HG03025 (cell line): ENCODE measurements around the gene URB1.
"Not testable (repeated sequence)": the region's sequence is repeated elsewhere in the genome, so short reads cannot be mapped to it uniquely, and the experiment has no call there.

Source experiments
- ATAC-seq: cut with Tn5 transposase; IDR thresholded peaks from one replicate; pipeline ENCODE4 v1.9.1; 2021; ENCODE audit warnings: mild to moderate bottlenecking, moderate library complexity; ENCODE audit not compliant: unreplicated experiment, low FRiP score

The URB1 gene, protein sequence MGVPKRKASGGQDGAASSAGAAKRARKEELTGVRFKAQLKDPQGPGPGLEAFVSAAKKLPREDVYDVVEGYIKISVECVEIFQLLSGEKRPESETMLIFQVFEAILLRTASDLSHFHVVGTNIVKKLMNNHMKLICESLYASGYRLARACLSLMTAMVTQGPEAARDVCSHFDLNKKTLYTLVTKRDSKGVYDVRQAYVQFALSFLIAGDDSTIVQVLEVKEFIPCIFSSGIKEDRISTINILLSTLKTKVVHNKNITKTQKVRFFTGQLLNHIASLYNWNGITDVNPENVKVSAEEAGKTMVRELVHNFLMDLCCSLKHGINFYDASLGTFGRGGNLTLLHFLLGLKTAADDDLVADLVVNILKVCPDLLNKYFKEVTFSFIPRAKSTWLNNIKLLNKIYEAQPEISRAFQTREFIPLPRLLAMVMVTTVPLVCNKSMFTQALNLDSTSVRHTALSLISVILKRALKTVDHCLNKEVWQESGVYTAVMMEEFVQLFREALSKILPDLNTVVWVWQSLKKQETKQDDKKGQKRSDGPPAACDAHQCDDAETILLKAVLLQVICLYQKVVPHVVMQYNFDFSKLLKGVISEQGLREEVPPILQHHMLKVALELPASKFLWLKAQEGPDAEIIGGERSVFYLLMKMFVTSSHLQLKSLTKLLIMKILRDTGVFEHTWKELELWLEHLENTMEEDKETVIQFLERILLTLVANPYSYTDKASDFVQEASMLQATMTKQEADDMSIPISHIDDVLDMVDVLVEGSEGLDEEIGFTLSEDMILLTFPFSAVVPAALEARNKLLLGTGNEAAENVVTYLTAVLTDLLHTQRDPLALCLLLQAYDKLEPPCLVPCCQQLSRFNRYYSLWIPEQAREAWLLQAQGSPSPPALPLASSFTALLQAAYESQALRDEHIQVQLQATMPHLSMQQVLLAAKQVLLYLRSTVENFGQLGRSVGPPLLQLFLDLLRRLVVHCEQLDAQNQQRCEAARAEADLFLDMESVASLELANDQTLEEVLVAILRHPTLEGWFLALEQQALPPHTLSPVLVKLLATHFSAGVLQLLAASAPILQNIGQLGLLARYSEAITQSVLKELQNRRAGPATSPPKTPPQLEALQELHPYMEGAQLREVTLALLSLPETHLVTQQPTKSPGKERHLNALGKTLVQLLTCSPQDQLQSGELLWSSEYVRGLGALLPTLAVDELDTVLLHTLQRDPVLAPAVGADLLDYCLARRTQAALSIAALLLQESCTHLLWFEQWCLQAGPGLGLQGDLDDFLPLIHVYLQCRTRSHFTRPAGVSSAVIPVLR (N-terminal part only)

DNA sequence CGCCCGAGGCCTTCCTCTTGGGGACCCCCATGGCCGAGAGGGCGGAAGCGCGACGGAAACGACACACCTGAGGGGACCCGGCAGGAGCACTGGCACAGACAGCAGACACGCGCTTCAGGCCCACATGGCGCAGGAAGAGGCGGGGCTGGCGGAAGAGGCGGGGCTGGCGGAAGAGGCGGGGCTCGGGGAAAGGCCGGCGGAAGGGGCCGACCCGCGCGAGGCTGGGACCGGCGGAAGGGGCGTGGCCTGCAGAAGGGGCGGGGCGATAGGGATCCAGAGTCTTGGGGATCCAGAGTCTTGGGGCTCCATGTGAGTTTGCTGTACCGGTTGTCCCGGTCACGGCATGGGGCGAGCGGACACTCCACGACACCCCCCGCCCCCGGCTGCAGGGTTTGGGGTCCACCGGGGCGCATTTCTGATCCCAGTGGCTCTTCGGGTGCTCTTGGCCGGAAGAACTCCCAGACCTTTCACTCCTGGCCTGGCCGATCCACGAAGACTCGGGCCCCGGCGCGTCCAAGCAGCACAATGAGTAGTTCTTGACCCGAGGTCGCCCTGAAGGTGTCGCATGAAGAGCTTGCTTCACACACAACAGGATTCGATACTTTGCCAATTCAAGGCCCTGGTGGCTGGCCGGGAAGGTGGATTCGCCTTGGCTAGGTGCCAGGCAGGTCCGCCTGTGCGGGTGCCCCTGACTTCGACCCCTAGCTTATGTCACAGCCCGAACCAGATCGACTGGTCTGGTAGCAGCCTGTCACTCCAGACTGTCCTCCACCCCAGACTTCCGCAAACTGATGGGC is at the start of gene URB1:
URB1 (minus strand) TSS at position 133 of the 797 bp plus-strand sequence; CDS start at position 31, 102 bp downstream.
- peak; percentile 85 for ATAC-seq

DNA sequence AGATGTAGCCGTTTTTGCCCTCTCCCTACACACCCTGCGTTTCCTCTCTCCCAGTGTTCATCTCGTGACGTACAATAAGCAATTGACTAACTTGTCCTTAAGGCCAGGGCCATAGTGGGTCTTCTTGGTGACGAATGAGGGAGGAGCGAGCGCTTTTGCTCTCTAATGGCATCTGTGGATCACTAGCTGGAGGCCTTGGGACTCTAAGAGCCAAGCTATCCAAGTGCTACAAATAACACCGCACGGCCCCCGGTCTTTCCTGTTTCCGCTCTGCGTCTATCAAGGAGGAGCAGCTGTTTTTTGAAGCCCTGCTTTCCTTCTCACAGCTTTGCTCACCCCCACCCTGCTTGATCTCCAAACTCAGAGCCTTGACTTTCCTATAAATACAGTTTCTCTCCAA is 44.9 kb upstream of the URB1 start:
- ATAC-seq = no peak

DNA sequence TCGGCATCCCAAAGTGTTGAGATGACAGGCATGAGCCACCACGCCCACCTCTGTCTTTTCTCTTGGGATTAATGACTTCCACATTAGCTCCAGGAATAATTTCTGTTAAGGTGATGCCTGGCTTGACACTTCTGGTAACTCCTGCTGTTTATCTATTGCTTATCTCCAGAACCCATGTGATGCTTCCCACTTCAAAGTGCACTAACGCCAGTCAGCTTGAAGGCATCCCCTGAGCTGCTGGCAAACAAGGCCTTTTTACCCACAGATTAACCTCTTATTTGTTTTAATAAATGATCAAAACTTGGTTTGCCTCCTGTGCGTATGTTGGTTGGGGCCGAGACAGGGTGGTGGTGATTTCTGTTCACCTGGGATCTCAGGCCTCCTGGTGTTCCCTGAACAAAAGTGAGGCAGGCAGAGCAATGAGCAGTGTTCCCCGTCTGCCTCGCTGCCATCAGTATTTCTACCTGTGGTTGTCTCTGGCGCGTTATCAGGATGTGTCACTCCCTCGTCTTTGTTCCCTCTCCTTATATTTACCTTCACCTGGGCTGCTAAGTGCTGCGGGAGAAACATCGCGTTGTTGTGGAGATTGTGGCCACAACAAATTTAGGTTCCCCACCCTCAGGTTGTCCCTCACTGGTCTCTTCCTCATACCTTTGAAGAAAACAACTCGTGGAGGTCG is 40.3 kb upstream of the URB1 start:
- ATAC-seq = not testable (repeated sequence)

DNA sequence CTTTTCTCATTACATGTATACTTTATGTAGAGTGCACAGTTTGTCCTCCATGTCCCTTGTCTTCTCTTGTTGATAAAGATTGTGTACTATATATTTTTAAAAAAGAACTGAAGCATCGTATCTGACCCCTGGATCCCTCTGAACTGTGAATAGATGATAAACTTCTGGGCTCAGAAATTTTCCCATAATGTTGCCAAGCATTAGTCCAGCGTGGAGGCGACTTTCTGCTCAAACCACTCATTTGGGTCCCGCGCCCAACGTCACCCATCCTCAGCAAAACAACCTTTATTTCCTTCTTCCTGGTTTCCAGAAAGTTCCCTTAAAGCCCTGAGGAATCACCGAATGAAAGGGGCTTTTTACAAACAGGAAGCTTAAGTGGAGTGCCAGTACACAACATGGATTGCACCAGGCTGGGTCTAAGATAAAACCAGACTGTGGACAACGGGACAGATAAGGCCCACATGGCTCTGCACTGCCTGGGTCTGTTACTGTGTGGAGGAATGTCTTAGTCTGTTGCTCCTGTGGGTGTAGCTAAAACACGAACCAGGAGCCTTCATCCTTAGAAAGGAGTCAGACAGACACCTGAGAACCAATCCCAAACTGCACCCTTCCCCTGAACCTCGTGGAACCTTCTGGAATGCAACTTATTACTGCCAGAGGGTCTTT is 35.3 kb upstream of the URB1 start:
- ATAC-seq = no peak

DNA sequence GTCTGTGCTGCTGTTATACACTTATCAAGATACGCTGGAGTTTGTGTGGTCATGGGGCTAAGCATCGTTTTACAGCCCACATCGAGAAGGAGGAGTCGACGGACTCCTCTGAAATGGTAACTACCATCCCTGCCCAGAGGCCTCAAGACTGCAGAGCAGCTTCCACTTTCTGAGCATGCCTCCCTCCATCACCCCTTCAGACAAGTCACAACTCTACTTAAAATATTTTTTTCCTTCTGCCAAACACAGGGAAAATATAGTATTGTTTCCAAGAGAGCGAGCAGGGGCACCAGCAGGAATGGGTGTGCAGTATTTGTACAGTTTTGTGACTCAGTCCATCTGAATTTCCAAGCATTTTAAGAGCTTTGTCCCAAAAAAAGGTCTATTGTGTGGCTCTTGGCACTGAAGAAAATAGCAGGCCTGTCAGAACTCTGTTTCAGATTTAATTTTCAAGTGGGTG is 33.8 kb upstream of the URB1 start:
- ATAC-seq = no peak

DNA sequence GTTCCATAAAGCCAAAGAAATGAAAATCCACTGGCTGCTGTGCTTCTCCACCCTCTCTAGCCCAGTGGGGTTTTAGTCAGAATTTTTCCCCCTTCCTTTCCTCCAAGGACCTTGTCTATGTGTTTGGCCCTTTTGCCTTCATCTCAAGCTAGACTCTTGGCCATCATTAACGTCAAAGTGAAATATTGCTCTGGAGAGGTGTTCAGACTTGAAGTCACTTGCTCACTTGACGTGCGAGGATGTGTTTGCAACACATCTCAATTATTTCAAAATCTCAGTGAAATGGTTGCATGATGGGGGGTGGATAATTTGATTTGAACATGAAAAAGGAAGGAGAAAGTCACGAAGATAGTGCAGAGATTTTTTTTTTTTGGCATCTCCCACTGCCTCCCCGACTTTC is 33.3 kb upstream of the URB1 start:
- no peak for ATAC-seq

DNA sequence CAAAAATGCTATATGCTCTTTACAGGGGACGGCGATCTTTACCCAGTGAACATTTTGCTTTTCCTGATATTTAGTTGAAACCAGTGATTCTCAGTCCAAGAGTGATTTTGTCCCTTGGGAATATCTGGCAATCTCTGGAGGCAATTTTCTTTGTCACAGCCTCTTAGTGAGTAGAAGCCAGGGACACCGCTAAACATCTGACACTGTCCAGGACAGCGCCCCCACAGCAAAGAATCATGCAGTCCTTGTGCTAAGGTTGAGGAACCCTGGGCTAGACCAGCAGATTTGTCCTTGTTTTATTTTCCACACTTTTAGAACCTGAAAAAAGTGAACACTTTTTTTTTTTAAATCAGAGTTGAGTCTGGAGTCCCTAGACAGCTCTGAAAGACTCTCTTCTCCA is 32.8 kb upstream of the URB1 start:
- no peak for ATAC-seq

DNA sequence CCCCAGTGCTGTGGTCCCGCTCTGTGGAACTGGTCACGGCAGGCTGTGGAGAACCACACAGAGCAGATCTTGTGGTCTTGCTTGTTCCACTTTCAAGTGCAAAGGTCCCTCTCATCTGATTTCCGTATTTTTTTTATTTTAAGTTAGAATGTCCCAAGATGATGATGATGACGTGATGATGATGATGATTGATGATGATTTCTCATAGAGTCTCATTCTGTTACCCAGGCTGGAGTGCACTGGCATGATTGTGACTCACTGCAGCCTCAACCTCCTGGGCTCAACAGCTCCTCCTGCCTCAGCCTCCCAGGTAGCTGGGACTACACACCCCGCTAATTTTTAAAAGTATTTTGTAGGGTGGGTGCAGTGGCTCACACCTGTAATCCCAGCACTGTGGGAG is 31.9 kb upstream of the URB1 start:
- no peak for ATAC-seq

DNA sequence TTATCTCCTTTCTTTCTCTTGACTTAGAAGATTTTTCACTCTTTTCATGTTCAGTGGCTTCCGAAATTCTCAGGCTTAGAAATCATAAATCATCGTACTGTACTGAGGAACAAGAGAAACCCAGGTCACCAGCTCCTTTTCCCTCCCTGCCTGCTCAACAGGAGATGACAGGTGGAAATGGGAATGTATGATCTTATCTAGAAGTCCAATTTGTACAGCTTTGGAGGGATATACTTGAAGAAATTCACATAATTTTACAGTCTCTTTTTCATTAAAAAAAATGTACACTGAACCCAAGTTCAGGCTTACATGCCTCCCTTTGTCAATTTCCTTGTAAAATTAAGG is 31.4 kb upstream of the URB1 start:
- ATAC-seq = no peak

DNA sequence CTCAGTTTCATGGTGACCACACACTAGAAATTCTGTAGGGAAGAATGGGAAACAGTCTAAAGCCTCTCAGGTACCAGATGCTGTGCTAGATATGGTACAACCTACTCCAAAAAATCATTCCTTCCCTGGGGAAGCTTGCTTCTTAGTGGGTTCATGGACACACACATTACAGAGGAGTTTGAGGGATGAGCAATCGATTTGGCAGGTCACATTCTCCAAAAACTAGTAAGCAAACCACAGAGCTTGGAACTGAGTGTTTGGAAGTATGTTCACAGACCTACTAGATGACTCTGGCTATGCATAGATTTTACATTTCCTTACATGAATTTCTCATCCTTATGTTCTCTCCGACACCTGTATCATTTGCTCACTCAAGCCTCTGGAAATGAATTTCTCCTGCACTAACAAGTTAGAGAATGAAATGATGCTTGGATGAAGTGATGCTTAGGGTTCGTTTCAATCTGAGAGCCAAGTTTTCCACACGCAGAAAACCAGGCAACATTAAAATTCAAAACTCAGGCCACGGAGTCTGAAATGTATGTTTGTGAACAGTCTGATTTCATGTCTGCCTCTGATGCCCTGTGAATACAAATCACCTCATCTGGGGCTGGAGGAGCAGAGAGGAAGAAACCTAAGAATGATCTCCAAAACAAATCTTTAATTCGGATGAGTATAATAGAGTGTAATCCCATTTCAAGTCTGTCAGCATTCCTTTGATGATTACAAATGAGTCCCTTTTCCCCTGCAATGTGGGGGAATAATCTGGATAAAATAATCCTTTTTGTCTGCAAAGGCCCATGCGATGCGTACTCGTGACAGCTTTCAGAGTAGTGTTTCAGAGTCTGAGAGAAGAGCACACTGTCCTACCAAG is 30.7 kb upstream of the URB1 start:
- no peak for ATAC-seq

DNA sequence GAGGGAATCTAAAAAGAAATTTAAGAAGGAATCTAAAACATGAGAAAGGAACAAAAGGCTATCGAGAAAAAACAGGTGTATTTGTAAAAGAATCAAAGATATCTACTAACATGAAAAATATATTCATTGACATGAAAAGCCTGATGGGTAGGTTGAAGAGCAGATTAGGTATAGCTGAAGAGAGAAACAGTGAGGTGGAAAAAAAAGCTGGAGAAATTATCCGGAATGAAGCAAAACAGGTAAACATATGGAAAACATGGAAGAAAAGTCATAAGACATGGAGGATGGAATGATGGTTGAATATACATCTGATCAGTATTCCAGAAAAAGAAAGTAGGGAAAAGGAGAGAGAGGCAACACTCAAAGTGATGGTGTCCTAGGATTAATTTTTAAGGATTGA is 29.3 kb upstream of the URB1 start:
- no peak for ATAC-seq

DNA sequence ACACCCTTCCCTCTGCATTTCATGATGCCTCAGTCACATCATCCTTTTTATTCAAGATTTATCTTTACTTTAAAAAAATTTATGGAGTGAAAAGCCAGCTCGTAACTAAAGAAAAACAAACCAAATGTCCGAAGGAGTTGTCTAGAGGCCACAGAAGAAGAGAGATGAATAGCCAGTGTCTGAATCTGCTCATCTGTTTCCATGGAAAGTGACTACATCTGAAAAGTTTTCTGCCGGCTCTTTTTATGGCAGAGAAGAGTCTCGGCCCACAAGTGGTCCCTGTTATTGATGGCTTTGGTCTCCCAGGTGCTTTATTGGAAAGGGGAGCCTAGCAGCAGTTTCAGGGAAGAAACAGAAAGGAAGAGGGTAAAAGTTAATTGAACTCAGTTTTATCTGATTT is 25.3 kb upstream of the URB1 start:
- no peak for ATAC-seq

DNA sequence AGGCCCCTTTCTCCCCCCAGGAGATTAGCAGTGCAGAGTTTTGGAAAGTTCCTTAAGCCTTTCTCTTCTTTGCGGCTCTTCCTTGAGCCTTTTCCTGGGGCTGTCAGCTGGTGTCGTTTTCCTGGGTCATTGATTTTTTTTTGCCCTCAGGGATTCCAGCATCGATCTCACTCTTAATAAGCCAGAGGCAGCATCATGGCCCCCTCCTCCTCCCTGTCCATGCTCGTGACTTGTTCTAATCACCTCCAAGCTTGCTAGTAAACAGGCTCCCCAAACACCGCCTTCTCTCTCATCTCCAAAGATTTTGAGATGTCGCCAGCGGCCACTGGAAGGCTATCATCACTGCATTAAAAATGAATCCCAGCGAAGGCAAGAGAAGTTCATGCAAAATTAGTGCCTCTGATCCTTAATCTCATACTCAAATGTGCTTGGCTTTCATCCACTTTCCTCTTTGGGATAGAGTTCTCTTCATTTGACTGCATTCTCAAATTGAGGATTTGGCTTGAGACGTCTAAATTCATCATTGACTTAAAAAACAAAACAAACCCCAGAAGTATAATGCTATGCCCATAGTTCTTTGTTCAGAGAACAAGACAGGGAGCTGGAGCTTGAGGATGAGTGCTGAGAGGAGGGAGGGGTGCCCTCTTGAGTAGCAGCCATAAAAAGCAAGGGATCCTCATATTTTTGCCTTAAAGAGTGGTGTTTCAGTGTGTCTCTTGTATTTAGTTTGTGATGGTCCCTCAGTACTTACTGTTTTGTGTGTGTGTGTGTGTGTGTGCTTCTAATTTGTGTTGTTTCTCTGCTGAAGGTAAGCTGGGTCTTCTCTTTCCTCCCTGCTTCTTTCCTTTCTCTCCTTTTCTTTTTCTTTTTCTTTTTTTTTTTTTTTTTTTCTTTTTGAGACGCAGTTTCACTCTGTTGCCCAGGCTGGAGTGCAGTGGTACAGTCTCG is 22.9 kb upstream of the URB1 start:
- ATAC-seq = no peak

DNA sequence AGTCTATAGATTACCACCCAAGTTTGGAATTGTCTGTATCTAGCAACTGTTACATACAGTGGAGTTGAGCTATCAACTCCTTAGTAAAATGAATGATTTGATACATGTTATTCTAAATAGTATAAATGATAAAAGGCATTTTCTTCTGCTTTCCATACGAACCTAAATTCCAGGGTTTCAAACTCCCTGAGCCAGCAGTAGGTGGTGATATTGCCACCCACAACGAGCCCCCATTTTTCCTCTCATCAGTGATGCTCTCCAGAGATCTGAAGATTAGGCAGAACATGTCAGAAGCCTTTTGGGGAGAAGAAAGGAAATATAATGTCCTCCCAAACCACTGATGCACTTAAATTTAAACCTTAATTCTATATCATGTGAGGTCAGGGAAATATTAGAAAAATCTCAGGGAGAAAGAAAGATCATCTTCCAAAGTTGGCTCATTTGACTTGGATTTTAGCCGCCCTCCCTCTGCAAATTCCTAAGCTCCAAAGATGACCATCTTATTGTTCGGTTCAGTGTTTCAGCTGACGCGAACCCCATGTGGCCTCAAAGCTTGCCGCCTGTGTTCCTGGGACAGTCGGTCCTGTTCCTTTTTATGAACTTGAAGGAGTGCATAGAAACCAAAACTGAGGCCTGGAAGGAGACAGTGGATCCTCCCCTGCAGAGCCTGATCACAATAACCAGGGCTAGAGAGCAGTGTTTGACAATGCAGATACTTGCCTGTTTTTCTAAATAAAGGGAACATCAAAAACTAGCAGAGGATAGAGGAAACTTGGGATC is 22.0 kb upstream of the URB1 start:
- ATAC-seq = no peak

DNA sequence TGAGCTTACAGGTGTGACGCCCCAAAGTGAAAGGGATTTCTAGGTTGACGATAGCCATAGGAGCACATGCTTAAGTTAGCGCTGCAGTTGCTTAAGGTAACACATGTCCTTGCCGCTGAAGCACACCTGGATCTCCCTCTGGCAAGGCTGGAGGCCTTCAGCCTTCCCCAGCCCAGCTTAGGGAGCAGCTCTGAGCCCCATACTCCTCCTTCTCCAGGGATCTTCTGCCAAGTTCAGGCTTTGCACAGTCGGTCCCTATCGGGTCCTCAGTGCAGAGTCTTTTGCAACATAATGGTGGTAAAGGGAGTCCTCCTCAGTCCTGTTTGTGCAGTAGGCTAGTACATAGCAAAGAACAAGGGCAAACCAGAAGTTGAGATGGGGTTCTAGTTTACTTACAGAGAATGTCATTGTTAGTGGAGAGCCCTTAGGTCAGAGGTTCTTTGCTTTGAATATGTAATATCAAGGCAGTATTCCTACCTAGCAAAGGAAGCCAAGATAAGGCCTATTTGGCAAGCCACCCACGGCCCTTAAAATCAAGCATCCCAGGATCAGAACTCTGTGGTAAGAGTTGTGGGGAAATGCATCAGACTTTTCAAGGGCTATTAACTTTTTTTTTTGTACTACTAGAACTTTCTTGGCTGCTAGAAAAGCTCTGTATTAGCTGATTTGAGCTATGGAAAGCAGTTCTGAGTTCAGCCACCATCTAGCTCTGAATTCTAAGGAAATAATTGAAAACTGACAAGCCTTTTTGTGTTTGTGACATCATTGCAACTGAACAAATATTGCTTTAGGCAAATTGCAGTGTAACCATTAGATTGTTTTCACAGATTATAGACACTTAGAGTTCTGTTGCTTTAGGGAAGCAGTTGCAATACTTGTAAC is 21.1 kb upstream of the URB1 start:
- no peak for ATAC-seq
